Omental fat pad (tissue), 4 donors: Measurements from ENCODE around the gene SARM1. TPM values are rescaled to one million over a fixed set of nuclear protein-coding genes. Genes with fewer than 3 reads are reported as not detected.

Experiments
- ATAC-seq: fragments of 150-250 bp; one replicate; pipeline ENCODE4 v1.9.1; 2016; ENCODE audit warnings: mild to moderate bottlenecking, moderate library complexity; ENCODE audit not compliant: low FRiP score
- DNase-seq: peaks from one replicate; pipeline ENCODE4 v3.0.0-alpha.2; 2019; ENCODE audit warnings: low spot score
- total RNA-seq, 4 donors: library from RNA; depleted of rRNA; stranded (reverse); fragments of >200 nt; gene quantifications; one replicate each; pipeline ENCODE4 v1.1.0, GENCODE V29; 2016
- TF ChIP-seq, protein P1 (sequence below), 3 donors: fragments of 450-650 bp; IDR thresholded peaks; one replicate each; pipeline ENCODE4 v1.5.1; 2016 to 2017; ENCODE audit warnings: antibody characterized with exemption in 3 of 3, mild to moderate bottlenecking in 3 of 3, moderate library complexity in 2 of 3

Gene SARM1
- total RNA-seq, 4 donors from 2014 or later, result 8.5 to 13.1 (median 12.3) TPM

DNA sequence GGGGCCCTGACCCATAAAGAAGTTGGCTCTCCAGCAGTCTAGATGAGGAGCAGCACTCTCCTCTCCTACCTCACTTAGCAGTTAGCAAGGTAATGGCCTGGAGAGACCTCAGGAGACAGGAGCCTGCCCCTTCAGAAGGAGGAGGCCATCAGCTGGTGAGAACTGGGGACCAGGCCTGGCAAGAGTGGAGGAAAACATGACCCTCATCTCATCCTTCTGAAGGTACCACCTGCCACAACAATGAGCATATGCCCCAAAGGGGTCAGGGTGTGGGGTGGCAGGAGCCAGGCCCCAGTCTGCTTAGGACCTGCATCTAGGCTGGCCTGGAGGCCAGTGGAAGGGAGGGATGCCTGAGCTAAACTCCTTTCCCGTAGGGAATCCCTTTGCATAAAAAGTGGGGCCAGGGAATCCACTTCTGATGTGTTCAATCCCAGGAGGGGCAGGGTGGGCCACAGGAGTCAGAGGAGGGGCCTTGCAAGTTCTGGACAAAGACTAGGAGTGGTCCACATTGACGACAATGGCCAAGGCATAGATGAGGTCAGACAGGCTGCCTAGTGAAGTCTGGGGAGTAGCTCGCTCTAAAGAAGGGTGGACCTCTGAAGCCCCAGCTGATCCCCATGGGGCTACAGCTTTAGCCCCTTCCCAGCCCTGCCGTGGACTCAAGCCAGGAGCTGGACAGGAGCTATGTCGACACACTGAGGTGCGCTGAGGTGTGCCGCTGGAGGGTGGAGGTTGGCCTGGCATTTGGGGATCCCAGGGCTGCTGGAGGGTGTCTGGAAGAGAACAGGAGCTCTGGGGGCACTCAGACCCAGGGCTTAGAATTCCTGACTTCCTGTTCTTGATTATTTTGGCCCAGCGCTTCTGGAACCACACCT is 7.5 kb upstream of the SARM1 start:
- TF ChIP-seq, protein P1, sequence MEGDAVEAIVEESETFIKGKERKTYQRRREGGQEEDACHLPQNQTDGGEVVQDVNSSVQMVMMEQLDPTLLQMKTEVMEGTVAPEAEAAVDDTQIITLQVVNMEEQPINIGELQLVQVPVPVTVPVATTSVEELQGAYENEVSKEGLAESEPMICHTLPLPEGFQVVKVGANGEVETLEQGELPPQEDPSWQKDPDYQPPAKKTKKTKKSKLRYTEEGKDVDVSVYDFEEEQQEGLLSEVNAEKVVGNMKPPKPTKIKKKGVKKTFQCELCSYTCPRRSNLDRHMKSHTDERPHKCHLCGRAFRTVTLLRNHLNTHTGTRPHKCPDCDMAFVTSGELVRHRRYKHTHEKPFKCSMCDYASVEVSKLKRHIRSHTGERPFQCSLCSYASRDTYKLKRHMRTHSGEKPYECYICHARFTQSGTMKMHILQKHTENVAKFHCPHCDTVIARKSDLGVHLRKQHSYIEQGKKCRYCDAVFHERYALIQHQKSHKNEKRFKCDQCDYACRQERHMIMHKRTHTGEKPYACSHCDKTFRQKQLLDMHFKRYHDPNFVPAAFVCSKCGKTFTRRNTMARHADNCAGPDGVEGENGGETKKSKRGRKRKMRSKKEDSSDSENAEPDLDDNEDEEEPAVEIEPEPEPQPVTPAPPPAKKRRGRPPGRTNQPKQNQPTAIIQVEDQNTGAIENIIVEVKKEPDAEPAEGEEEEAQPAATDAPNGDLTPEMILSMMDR (IDR thresholded peaks at IDR 0.05), result no peak
- no peak for DNase-seq
- no peak for ATAC-seq

DNA sequence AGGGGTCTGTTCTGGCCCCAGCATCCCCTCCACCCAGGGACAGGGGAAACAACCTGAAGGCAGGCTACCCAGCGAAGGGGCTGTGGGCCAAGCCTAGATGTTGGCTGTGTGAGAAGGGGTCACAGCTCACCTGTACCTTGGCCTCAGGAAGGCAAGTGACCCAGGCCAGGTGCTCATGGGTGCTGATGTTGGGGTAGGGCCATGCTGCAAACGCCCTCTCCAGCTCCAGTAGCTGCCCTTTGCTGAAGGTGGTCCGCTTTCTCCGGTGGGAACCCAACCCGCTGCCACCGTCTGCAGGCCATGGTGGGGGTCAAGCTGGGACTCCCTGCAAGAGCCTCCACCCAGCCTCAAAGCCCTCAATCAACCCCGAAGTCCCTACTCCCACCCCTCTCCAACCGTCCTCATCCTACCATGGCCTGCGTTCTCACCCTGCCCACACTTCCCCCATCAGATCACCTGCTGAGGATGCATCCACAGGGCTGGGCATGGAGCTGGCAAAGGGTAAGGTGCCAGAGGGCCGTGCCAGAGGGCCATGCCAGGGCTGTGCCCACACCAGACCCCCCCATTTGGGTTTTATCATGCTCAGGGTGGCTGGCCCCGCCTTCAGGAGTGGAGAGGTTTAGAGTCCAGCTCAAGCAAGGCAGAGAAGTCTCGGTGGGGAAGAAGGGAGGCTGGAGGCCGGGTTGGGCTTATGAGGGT is 6.7 kb upstream of the SARM1 start, which contains the start of gene SEBOX:
Gene SEBOX, minus strand, starts transcription at position 535 of the 699 bp plus-strand sequence. Its CDS starts 48 bp downstream, at position 487.
- TF ChIP-seq, protein P1 (IDR thresholded peaks at IDR 0.05), result no peak
- DNase-seq (no peak), ATAC-seq (no peak)

DNA sequence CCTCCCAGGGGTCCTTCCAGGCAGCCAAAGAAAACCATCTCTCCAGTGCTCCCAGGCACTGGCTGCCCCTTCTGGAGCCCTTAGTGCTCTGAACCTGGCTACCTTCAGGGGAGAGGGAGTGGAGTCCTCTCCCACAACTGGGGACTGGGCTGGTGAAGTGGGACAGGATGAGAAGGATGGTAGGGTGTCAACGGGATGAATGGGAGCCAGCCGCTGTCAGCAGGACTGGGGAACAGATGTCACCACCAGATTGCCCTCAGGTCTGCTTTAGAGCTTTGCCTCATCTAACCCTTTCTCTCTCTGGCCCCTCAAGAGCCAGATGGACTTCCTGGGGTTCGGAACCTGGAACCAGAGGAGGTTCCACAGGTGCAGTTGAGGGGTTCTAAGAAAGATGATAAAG is 6.0 kb upstream of the SARM1 start:
- ATAC-seq (no peak), DNase-seq (no peak)
- TF ChIP-seq, protein P1 (IDR thresholded peaks at IDR 0.05), result no peak

DNA sequence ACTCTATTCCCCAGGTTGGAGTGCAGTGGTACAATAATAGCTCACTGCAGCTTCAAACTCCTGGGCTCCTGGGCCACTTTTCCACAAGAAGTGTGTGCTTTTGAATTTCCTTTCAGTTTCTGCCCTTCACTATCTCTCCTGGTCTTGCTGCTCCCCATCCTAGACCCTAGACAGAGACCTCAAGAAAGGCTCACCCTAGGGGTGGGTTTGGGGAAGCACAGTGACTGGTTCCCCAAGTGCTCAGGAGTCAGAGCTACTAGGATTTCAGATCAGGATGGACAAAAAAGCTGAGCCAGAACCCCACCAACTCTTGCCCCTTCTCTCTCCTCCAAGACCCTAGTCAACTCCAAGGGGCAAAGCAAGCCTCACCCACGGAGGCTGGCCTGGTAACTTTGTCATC is 4.9 kb upstream of the SARM1 start:
- ATAC-seq (no peak), DNase-seq (no peak)
- TF ChIP-seq, protein P1 (IDR thresholded peaks at IDR 0.05), result no peak

DNA sequence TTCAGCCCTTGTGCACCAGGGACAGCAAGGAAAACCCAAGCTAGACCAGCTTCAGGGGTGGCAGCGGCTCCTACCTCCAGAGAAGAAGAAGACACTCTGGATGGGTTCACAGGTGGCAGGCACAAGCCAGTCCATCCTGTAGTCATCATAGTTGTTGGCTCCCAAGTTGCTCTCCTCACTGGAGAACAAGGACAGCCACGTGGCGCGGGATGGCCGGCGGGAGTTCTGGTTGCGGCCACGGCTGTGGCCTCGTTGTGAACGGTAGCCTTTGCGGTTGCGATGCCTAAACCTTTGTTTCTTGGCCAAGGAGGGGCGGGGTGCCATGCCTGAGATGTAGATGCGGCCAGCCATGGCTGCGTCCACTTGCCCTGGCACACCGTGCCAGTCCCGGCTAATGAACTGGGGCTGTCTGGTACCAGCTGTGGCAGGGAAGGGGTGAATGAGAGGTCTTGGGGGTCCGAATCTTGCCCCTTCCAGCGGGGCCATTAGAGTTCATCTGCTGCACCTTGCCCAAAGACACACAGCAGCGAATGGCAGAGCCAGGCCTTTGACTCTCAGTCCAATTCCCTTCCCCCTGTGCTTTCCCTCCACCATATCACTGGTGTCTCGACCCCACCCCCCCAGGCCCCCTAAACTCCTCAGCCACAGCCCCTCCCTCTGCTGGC is 3.7 kb upstream of the SARM1 start:
- DNase-seq (no peak), ATAC-seq (no peak)
- TF ChIP-seq, protein P1 (IDR thresholded peaks at IDR 0.05), result no peak

DNA sequence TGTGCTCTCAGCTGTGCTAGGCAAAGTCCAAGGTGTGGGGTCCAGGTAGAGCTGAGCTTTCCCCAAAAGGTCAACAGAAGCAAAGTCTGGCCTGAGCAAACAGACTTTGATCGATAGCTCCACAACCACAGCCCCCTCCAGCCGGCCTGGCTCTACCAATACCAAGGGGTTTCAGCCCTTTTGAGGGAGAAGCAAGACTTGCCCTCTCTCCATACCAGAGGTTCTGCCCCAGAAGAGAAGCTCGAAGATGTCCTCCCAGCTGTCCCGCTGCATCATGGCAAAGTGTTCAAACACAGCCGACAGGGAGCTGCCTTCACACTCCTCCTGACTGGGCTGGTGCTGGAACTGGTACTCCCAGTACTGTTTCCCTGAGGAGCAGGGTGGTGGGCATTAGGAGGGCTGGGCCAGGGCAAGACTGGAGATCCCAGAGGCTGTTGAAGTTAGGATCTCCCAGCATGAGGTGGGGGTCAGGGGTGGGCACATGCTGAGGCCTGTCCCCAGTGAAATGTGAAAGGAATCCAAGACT is 3.1 kb upstream of the SARM1 start:
- ATAC-seq (no peak), DNase-seq (no peak)
- TF ChIP-seq, protein P1 (IDR thresholded peaks at IDR 0.05), result no peak
